HuH-7.5 (cell line): ENCODE measurements around the gene UNK.
"Not testable (repeated sequence)": the region's sequence is repeated elsewhere in the genome, so short reads cannot be mapped to it uniquely, and the experiment has no call there.

ENCODE experiments used
- DNase-seq: peaks from one replicate; pipeline ENCODE4 v3.0.0; 2011; ENCODE audit warnings: low spot score

The UNK gene

DNA sequence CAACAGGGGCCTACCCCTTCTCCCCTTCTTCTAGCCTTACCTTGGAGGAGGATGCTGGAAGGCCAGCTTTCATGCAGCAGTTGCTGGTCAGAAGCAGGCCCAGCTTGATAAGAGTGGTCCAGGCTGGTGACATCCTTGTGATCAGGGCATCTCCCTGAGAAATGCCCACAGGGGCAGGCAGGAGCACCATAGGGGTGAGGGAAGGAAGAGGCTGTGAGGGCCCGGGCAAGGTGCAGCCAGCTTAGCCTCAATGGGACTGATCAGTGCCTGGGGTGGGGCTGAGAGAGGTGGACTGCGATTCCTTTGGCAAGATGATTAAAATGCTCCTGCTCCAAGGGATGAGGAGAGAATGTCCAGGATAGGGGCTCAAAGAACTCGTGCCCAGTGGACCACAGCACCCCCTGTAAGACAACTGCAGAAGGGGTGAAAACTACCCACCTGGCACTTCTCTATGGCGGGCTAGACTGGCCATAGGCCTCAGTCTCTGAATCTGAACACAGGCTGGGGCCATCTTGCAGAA lies 10.1 kb upstream of the UNK start:
- no peak for DNase-seq

GRCh38 chr17:75774991-75775668 lies 9.5 kb upstream of the UNK start:
- no peak for DNase-seq

DNA sequence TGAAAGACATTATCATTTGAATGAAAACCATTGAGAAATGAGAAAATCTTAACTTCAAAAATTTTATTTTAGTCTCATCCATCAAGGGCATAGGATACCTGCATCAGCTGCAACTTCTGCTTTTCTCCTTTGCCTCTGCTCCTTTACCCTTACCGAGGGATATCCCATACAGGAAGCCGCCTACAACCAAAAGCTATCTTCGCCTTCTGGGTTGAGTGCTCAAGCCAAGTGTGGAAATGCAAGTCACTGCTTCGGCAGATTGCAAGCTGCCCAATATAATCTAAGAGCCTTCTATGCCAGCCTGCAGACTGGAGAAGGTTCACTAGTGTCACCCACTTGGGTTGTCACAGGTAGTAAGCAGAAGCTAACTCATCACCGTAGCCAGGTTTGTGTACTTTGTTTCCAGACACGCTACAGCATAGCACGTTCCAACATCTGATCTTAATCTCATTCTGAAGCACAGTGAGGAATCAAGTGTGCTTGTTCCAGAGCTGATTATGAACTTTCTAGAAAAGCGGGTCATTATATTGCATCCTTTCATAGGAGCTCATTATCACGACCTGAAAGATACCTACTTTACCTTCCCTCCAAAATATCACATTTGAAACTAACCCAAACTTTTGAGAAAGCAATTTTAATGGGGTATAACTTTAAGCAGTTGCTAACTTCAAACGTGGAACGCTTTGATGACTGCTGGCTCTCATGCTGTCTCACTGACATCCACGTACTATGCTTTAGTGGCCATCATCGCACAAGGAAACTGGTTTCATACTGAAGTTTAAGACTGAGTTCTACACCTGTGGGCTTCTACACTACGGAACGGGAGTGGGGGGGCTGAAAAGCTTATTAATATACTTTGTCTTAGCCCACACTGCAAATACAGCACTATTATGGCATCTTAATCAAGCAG lies 8.0 kb upstream of the UNK start:
- DNase-seq: no peak

GRCh38 chr17:75777296-75777922 lies 7.2 kb upstream of the UNK start:
- DNase-seq: no peak

DNA sequence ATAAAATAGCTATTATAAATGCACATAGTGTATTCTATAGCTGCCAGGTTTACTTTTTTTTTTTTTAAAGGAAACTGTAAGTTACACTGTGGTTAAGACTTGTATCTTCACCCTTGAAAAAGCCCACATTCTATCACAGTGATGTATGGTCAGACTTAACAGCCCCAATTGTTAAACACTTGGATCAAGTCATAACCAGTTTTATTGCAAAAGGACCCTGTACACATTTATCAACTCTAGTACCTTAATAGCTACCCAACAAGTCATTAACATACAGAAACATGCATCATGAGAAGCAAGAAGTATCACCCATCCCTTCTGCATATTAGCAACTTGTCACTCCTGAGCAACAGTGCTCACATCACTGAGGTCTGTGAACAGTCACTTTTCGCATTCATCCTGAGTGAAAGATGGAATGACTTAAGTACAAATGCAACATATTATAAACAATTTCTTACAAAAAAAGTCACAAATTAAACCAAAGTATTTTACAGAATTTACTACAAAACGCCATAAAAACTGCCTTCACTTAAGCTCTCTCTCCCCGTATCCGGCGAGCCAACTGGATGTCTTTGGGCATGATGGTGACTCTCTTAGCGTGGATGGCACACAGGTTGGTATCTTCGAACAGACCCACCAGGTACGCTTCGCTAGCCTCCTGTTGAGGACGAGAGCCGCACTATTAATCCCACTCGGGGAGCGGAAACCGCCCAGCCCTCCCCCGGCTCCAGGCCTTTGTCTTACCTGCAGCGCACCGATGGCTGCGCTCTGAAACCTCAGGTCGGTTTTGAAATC lies 6.3 kb upstream of the UNK start:
- not testable (repeated sequence) for DNase-seq

DNA sequence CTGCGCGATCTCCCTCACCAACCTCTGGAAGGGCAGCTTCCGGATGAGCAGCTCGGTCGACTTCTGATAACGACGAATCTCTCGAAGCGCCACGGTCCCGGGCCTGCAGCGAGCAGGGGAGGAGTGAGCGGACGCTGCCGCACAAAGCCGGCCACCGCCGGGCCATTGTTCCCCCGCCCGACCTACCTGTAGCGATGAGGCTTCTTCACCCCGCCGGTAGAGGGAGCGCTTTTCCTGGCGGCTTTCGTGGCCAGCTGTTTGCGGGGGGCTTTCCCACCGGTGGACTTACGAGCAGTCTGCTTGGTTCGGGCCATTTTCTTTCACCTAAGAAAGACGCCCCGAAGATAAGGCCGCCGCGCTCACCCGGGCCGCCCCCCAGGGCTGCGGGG lies 5.8 kb upstream of the UNK start:
- no peak for DNase-seq

DNA sequence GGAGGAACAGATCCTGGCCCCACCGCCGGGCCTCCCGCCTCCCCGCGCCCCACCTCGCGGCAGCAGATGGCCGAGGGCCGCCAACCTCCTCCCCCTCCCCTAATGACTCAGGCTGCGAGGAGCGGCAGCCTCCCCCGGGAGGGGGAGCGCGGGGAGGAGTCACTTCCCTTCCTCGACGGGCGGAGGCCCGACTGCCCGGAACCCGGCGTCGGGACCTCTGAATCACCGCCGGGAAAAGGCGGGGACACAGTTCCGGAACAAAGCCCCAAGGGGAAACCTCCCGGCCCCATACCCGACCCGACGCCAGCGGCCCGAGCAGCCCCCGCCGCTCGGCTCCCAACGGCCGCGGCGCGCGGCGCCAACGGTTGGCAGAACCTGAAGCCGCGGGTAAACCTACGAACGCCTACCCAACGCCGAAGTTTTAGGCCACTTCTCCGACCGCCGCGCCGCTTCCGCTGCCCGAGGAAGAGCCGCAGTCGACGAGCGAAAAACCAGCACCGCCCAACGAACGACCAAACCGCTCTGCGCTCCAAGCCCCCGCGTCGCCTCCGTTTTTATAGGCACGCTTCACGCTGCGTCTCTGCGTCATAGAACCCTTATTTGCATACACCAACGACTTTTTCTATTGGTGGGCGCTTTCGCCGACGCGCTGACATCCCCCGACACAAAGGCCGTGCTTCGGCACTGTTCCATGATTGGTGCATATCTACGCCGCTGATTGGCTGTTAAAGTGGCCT lies 5.2 kb upstream of the UNK start:
- DNase-seq: peak; percentile 99

DNA sequence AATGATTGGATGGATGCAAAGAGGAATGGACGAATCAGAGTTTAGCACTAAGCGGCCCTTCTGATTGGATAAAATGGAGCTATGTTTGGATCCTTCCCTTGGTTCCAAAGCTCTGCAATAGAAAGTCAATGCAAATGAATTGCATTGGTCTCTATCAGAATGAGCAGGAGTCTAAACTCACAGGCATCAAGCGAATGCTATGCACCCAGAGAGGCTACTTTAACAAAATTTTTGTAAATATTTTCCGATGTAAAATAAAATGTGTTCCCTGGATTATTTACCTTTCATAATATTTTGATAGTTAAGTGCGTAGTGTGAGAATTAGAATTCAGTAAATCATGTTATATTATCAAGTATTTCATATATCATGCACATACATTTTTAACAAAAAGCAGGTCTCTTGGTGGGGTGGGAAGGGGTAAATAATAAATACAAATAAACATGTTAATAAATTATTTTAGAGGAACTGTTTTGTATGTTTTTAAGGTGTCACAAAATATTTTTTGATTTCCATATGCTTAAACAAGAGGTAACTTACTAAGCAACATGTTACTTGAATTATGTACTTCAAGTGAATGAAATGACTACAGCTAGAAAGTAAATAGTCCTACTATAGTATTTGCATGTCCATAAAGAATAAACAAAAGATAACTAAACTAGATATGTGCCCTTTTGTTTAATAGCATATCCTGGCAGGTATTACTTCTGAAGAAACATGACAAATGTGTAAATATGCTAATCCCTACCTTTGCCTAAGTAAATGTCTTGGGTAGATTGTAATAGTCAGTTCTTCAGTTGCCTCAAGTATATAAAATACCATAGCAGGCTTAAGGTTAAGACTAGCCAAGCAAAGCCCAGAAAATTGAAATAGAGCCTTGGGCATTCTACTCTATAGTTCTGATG lies 4.4 kb upstream of the UNK start:
- no peak for DNase-seq

GRCh38 chr17:75783069-75783783 lies 1.4 kb upstream of the UNK start:
- no peak for DNase-seq

DNA sequence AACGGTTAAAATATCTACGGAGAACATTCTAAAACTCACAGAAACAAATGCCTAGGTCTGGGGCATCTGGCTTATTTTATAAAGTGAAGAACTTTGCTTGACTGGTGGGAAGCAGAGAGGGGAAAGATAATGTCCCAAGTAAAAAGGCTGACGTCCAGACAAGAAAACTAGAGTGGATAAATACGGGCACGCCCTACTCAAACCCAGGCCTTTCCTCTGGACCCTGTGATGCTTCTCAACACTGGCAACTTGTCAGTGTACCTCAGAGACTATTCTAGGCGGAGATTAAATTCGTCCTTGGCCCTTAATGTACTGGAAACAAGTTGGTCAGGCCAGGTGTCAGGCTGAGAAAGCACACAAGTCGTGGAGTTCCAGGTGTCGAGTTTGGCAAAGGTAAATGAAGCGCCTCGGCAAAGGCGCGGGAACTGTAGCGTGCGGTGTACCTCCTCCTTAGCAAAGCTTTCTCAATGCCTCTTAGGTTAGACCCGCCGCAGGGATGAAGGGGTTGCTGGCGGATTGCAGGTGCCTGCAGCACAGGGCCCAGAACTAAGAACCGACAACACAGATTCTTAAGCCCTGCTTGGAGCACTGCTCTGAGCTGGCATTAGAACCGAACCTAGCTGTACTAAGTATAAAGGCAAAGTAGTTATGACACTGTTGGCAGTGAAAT lies 668 bp upstream of the UNK start:
- DNase-seq: no peak

DNA sequence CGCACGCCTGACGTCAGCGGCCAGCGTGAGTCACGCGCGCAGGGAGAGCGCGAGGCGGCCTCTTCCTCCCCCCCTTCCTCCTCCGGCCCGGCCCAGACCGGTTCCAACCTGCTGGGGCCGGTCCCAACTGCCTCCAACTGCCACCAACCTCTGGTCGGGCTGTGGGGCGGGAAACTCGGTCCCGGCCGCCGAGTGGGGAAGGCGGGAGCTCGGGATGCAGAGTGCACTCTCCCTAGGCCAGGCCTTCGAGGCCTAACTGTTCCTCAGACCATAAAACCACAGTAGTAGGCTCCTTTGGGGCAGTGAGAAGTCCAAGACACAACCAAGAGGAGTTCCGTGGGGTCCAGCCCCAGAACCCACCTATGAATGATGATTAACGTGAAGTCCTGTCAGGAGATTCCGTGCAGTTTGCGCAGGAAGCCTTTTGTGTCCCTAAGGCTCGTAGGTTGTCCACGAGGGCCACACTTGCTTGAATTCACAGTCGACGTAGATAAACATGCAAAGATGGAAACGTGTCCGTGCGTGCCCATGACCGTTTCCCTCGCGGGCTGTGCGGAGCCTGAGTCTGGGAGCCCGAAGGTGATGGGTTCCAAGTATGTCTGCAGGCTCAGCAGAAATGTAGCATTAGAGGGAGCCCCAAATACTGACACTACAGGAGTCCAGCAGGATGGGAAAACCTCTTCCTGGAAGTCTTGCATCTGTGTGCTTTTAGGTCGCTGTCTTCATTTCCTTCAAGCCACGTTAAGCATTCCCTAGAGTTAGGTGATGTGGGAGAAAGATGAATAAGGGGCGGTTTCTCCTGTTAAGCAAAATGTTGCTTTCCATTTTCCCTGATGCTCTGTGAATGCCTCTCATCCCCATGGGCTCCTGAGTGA lies 647 bp downstream of the UNK start:
- DNase-seq: no peak

DNA sequence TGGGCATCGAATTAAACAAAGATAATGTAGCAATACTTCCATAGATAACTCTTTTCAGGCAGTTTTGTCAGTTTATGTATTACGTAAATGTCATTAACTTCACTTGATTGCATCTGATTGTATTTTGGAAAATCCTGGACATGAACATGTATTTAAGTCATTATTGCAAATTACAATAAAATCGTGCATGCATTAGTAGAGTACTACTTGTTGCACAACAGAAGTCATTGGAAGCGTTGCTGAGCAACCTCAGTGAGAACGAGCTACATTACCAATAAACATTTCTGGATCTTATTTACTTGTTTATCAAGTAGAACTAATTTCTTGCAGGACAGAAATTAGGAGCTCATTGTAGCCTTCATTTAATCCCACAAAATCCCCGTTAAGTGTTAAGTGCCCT lies 6.6 kb downstream of the UNK start:
- DNase-seq: no peak

DNA sequence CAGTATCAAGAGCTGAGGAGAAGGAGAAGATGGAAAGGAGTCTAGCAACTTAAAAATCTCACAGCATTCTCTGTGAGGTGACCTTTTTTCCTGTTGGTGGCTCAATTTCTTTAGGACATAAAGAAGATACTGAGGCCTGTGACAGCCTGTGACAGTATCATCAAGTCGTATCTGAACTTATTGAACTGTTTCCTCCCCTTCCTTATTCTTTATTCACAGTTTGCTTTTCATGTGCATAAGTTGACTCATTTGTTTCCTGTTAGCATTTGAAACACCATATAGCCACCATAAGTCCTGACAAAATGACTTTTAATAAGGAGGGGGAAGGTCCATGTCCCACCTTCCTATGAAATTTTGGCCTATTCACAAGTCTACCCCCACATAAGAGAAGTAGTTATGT lies 8.9 kb downstream of the UNK start:
- no peak for DNase-seq

DNA sequence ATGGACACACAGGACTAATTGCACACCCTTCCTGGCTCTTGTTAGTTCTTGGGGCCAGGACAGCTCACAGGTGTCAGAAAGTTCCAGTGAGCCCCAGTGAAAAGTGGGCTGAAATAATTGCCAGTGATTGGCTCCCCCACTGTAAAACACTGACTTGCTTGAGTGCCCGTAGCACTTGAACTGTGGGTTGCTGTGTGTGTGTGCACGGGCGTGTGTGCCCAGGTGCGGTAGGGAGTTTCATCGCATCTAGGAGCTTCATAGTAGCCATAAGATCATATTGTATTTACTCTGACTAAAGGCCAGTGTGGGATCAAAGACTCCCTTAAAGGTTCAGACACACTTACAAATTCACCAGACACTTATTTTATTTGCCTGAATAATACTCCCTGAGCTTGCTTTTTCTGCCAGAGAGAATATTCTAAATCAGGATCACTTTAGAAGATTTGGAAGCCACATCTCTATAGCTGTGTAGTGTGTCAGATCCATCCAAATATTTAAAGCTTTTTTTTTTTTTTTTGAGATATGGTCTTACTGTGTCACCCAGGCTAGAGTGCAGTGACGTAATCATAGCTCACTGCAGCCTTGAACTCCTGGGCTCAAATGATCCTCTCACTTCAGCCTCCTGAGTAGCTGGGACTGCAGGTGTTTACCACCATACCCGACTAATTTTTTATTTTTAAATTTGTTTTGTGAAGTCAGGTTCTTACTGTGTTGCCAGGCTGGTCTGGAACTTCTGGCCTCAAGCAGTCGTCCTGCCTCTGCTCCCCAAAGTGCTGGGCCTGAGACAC lies 11.4 kb downstream of the UNK start:
- DNase-seq: no peak

DNA sequence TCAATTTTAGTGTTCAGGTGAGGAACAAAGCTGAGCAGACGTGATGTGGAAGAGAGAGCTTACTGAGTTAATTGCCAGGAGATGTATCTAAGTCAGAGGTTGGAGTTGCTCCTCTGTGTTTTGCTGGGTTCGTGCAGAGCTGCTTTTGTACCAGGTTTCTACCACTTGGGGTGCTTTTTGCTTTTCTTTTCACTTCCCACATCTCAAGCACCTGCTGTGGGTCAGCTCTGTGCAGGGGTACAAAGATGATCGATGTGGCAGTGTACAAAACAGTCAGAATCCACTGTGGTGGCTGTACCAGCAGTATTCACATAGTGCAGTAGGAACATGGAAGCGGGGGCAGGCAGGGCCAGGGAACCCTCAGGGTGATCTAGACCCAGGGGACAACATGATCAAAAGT lies 14.8 kb downstream of the UNK start:
- no peak for DNase-seq

DNA sequence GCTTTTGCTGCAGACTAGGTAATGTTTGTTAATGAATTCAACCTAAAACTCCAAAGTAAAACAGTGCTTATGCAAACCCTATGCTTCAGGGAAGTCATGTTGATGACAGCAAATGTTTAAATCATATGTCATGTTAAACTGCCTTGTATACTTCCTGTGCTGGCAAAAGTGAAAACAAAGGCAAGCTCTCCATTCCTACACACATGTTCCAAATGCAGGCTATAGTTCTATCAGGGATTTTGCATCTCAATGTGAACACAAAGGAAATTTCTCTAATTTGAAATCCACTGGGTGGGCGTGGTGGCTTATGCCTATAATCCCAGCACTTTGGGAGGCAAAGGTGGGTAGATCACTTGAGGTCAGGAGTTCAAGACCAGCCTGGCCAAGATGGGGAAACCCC lies 19.3 kb downstream of the UNK start:
- no peak for DNase-seq

GRCh38 chr17:75806822-75807500 lies 22.4 kb downstream of the UNK start:
- no peak for DNase-seq
